Adrenal gland (tissue), 5 donors: Measurements from ENCODE around the gene KCNK7.

Experiments used
- CTCF ChIP-seq, 6 experiments: fragments of 450-650 bp in 4 of 6; fragments of 200-600 bp in 2 of 6; sonication (generic) in 1 of 6; IDR thresholded peaks; 1 replicate in 5 of 6; 2 replicates in 1 of 6; pipeline versions ENCODE4 v1.5.1 to v1.8.0; 2016 to 2021; ENCODE audit warnings: antibody characterized with exemption in 6 of 6, mild to moderate bottlenecking in 2 of 6, moderate library complexity in 1 of 6
- POLR2A ChIP-seq, 2 donors: fragments of 450-650 bp; IDR thresholded peaks; one replicate each; pipeline ENCODE4 v1.6.1; 2017; ENCODE audit warnings: antibody characterized with exemption in 2 of 2, mild to moderate bottlenecking in 2 of 2, moderate library complexity in 1 of 2
- donor health status: DM: no; HTN: no; CAD: no.

- TF ChIP-seq CTCF (IDR thresholded peaks at IDR 0.05) (no peak), POLR2A (IDR thresholded peaks at IDR 0.05) (no peak)
Measured at GRCh38 chr11:65640483-65641296, 45.1 kb upstream of the KCNK7 start.
